GM23338 (cell line): ENCODE results near the gene CYP19A1.

Experiments used
- CTCF ChIP-seq, 2 experiments: fragments of 200-600 bp in 1 of 2; sonication (generic) in 1 of 2; conservative IDR thresholded peaks; 2 replicates each; pipeline versions ENCODE4 v1.5.1 to v1.6.1; 2016 to 2017; ENCODE audit warnings: antibody characterized with exemption in 2 of 2, low read depth in 2 of 2, mild to moderate bottlenecking in 2 of 2, moderate library complexity in 1 of 2
- ETS1 ChIP-seq: IDR thresholded peaks from 2 replicates; pipeline ENCODE4 v1.6.1; 2016; ENCODE audit warnings: antibody characterized with exemption

GRCh38 chr15:51374131-51374530, 35.7 kb upstream of the CYP19A1 start:
- TF ChIP-seq CTCF (conservative IDR thresholded peaks at IDR 0.05; ENCODE audit: low read depth in 2 of 2) (no peak), ETS1 (no peak)
